Tongue (tissue), 2 donors: ENCODE data around the gene TACR1. TPM values are rescaled to one million over a fixed set of nuclear protein-coding genes. Genes with fewer than 3 reads are reported as not detected.
"Not testable (repeated sequence)": the region's sequence is repeated elsewhere in the genome, so short reads cannot be mapped to it uniquely, and the experiment has no call there.

ENCODE experiments used
- DNase-seq: peaks from one replicate; pipeline ENCODE4 v3.0.0-alpha.2; 2015
- total RNA-seq: library from RNA; depleted of rRNA; stranded (reverse); fragments of >200 nt; gene quantifications from one replicate; pipeline ENCODE4 v1.2.3, GENCODE V29; 2014

Gene TACR1
- total RNA-seq, 1 donor from 2014 or later: 0.41 TPM

DNA sequence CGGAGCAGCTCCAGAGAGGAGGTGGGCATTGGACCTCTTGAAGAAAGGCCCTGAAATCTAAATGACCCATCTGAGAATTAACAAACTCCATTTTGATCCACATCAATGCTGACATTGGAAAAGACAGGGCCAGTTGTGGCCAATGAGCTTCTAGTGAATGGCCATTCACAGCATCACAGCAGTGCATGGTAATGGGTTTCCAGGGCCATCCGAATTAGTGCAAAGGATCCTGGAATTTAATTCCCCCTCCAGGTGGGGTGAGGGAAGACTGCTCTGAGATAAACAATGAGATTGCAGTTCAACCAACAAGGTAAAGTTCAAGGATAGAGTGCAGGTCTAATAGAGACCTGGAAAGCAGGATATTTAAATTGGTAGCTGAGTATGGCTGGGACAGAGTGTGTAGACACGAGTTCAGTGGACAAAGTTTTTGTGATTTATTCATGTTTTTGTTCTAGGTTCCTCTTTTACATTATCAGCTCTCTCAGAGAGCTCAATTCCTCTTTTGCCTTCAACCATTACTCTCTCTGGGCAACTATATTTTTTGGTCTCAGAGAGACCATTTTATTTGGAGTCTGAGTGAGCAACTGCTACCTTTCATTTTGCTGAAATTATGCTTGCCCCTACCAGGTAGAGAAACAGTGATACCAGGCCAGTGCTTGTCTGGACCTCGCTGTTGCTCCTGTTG, 5.0 kb downstream of the TACR1 start:
- no peak for DNase-seq

DNA sequence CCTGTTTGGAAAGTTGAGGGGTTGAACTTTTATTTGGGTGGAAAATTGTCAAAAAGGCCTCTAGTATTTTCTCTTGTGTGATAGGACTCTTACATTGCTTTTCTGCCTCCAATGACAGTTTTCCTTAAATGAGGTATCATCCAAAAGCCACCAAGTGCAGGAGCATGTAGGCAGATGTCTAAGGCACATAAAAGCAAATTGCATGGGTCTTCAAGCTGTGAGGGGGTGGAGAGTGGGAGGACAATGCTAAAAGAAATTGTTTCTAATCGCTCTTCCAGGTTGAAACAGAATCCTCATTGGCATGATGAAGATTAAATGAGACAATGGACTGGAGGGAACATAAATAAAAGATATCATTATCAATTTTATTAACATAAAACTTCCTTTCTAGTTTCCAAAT, 6.8 kb downstream of the TACR1 start:
- DNase-seq: no peak

GRCh38 chr2:75190271-75190990, 8.9 kb downstream of the TACR1 start:
- no peak for DNase-seq

DNA sequence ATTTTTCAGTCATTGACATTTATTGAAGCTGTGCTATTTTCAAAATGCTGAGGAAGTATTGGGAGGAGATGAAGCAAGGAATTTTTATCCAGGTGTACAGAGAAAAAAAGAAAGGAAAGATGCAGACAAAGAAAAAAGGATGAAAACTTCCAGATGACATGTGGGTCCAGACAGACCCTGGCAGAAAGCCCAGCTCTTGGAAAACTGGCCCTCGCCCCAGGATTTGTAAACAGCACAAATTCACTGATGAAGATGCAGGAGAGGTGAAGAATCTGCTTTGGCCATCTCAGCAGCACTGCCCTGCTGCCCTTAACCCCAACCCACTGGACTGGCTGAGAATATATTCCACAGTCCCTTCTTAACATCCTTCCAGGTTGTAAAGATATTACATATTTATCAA, 12.5 kb downstream of the TACR1 start:
- DNase-seq: peak; percentile 59

GRCh38 chr2:75182606-75183005, 16.7 kb downstream of the TACR1 start:
- no peak for DNase-seq

DNA sequence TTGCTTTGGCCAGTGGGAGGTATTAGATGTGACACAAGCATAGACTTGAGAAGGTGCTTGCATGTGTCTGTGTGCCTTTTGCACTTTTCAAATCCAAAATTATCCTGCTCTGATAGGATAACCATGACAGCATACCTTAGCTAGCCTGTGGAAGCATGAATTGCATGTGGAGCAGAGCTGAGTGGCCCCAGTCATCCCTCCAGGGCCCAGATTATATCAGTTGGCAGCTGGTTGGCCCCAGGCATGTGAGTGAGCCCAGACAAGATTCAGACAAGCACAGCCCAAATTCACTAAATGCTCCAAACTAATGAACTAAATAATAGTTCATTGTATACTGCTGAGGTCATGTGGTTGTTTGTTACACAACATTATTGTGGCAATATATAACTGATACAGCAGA, 18.8 kb downstream of the TACR1 start:
- DNase-seq: no peak

DNA sequence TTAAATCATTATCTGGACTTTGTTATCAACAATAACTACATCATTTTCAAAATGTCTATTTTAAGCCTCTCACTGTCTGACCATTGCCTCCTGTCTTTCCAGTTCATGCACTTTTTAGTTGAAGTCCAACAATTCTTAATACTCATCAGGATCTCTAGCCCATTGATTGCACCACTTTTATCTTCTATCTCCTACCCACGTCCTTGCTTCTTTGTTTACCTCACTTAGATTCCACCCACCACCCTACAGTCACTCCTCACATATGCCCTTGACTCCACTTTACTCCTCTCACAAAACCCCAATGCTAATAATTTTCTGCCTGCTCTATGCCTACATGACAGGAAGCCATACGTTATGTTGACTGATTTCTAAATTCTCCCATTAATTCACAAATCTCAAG, 21.9 kb downstream of the TACR1 start:
- no peak for DNase-seq

DNA sequence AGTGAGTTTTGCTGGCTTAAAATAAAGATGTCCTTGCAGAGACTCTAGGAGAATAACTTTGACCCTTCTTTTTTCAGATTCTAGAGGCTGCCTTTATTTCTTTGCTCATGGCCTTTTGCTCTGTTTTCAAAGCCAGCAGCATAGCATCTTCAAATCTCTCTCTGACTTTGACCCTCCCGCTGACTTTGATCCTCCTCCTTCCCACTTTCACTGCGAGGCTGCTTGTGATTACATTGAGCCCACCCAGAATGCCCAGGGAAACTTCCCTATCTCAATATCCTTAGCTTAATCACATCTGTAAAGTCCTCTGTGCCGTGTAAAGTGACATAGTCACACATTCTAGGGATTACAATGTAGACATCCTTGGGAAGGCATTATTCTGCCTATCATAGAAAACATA, 23.9 kb downstream of the TACR1 start:
- DNase-seq: no peak

DNA sequence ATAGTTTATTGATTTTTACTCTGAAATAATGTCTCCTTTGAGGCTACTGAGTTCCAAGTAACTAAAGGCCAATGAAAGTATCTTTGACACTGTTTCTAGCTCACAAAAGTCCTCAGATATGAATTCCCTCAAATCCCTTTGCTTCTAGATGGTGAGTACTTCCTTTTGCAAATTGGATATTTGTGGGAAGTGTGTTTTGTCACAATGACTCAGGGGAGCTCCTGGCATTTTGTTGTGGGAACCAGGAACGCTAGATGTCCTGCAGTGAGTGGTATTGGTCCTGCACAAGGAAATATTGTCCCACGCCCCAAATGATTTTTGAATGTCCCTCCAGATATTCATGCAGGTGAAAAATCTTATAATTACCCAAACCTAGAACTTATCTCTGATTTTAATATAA, 24.3 kb downstream of the TACR1 start:
- DNase-seq: no peak

GRCh38 chr2:75174519-75174918, 24.8 kb downstream of the TACR1 start:
- DNase-seq: no peak

DNA sequence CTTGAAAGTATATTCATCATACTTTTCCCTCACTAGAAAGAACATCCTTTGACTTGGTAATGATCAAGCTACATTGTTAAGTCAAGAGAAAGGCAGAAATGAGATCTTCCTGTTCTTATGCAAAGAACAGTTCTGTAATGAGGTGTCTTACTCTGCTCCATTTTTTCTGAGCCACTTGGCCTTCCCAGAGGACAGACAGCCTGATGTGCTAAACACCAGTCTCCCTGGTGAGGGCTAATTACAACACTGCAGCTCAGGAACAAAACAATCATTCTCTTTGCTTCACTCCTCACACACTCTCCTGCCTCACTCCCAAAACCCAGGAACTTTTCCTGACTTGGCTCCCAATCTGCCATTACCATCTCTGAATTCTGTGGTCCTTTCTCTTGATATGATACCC, 25.6 kb downstream of the TACR1 start:
- no peak for DNase-seq

DNA sequence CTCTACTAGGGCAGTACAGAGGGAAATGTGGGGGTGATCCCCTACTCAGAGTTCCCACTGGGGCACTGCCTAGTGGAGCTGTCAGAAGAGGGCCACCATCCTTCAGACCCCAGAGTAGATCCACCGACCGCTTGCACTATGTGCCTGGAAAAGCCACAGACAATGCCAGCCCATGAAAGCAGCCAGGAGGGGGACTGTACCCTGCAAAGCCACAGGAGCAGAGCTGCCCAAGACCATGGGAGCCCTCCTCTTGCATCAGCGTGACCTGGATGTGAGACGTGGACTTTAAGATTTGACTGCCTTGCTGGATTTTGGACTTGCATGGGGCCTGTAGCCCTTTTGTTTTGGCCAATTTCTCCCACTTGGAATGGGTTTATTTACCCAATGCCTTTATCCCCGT, 27.9 kb downstream of the TACR1 start:
- DNase-seq: not testable (repeated sequence)

DNA sequence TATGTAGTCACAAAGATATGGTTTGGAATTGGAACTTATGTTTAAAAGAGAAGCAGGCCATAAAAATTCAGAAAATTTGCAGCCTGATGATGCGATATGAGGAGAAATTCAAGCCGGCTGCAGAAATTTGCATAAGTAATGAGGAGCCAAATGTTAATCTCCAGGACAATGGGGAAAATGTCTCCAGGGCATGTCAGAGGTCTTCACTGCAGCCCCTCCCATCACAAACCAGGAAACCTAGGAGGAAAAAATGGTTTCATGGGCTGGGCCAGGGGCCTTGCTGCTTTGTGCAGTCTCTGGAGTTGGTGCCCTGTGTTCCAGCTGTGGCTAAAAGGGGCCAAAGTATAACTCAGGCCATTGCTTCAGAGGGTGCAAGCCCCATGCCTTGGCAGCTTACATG, 28.4 kb downstream of the TACR1 start:
- no peak for DNase-seq

GRCh38 chr2:75168186-75168585, 31.1 kb downstream of the TACR1 start:
- DNase-seq: no peak

DNA sequence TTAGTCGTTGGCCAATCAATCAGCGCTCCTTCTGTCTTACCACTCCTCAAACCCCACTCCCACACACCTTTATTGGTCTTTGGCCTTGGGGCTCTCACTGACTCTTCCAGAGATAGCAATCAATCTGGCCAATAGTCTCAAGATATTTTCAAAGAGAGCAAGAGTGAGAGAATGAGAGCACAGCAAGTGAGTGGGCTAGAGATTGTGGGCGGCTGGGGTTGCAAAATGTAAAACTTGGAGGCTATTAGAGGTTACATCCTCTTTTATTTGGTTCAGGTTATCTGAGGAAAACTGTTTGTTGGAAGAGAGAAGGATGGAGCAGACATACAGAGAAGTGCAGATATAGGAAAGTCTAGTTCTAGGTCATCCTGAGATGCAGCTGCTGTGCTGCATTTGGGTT, 32.8 kb downstream of the TACR1 start:
- no peak for DNase-seq

- no peak for DNase-seq
These were observed 36.4 kb downstream of the TACR1 start for GRCh38 chr2:75162897-75163296.

DNA sequence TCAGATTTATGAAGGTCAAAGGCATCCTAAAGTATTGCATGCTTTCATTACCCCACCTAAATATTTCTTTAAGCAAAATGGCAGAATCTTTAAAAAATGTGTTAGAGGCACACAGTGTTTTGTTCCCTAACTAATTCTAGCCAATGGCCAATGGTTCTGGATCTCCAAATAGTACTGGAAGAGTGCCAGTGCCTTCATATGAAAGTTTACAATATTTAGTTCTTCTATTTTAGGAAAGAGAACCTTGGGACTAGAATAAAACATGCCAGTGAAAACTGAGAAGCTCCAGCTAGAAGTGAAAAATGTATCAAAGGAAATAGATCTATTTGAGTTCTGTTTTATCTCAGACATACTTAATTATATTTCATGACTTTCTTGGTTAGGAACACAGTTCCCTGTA, 37.1 kb downstream of the TACR1 start:
- no peak for DNase-seq

DNA sequence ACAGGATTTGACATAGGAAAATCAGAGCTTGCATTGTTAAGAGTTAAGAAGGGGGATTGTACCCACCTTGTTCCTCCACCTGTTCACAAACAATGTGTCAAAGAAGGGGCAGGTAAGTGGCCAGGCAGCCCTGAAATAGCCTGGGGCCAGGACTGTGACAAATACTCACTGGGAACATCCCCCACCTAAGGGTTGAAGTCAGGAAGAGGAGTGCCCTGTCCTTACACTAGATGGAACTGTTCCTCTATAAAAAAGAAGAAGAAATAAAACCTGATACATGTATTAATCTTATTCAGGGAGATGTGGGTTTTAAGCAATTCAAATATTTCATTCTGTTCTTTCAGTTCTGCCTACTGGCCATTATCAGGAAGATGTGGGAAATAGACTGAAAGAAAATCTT, 41.9 kb downstream of the TACR1 start:
- DNase-seq: no peak

DNA sequence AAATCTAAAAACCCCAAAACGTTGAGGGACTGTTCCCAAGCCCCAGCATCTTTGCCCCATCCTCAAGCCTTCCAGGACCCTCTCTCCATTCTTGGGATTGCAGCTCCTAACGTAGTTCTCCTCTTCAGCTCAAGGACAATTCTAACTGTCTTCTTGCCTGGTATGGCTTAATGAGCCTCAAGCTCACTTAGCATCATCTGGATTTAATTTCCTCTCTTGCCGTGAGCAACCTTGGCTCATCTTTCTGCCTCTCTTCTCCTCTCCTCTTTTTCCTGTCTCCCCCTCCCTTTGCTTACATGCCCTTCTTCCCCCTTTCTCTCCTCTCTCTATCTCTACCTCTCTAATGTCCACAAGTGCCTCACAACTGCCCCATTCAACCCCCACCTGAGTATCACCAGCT, 44.2 kb downstream of the TACR1 start:
- no peak for DNase-seq

- DNase-seq: no peak
These were observed 46.1 kb downstream of the TACR1 start for GRCh38 chr2:75153221-75153620.

GRCh38 chr2:75152243-75152642, 47.1 kb downstream of the TACR1 start:
- not testable (repeated sequence) for DNase-seq

DNA sequence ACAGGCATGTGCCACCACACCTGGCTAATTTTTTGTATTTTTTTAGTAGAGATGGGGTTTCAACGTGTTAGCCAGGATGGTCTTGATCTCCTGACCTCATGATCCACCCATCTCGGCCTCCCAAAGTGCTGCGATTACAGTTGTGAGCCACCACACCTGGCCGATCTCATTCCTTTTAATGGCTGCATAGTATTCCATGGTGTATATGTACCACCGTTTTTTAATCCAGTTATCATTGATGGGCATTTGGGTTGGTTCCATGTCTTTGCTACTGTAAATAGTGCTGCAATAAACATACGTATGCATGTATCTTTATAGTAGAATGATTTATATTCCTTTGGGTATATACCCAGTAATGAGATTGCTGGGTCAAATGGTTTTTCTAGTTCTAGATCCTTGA, 51.4 kb downstream of the TACR1 start:
- DNase-seq: not testable (repeated sequence)

- DNase-seq: no peak
These were observed 52.6 kb downstream of the TACR1 start for GRCh38 chr2:75146606-75147332.

DNA sequence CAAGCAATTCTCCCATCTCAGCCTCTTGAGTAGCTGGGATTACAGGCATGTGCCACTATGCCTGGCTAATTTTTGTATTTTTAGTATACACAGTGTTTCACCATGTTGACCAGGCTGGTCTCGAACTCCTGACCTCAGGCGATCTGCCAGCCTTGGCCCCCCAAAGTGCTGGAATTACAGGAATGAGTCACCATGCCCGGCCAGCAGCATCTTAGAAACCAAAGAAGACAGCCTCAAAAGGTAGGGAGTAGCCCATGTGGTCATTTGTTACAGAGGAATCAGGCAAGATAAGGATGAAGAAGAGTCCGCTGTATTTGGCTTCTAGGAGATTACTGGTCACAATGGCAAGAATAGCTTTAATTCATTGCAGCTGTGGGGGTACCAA, 53.1 kb downstream of the TACR1 start:
- DNase-seq: not testable (repeated sequence)
